HG03097 (cell line): ENCODE measurements around the gene NOC4L.
"Not testable (repeated sequence)": the region's sequence is repeated elsewhere in the genome, so short reads cannot be mapped to it uniquely, and the experiment has no call there.

Source experiments
- ATAC-seq: cut with Tn5 transposase; IDR thresholded peaks from one replicate; pipeline ENCODE4 v1.9.1; 2021; ENCODE audit not compliant: unreplicated experiment, low FRiP score

NOC4L gene

DNA sequence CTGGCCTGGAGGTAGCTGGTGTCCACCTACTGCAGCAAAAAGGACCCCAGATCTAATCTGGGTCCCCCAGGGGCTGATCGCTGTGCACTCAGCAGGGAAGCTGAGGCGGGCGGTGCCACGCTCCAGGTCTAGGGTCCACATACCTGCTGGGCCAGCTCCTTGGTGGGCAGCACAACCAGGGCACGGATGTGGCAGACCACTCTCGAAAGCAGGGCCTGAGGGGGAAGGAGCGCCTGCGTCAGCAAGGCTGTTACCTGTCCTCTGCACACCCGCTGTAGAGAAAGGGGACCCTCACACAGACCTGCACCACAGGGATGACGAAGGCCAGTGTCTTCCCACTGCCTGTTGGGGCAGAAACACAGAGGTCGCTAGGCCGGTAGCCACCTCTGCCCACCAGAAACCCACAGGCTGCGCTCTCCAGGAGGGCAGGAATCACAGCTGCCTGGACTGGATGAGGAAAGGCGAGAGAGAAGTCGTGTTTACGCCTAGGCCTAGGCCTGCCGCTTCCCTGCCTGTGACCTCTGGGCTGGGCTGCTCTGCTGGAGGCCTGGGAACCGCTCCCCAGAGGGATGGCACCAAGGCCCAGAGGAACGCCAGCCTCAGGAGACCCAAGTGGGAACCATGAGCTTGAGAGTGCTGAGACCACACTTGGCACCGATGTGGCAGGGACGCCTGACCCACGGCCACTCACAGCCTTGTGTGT lies 2.1 kb upstream of the NOC4L start:
- ATAC-seq = no peak

DNA sequence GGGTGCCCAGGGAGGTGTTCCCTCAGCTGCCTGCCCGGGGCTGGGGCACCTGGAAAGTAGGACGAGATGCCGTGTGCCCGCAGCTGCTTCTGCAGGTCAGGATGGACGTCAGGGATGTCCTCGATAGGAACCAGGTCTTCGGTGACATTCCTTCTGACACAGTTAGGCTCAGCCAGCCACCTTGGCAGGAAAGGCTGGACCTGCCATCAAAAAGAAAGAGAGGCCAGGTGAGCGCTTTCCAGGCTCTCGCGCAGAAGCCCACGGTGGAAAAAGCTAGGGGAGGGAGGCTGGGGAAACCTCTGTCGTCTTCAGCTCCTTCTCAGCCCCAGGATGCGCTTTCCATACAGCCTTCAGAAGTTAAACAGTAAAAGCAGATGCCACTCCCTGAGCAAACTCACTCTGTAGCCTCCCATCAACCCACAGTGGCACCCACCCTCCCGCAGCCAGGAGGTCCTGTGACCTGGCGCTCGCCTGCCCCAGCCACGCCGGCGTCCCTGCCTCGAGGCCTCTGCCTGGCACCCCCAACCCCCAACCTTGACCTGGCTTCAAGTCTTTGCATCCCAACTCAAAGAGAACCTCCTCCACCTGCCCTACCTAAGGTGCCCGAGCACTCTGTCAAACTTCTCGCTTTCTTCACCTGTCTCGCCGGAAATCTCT lies 1.4 kb upstream of the NOC4L start:
- ATAC-seq = no peak

DNA sequence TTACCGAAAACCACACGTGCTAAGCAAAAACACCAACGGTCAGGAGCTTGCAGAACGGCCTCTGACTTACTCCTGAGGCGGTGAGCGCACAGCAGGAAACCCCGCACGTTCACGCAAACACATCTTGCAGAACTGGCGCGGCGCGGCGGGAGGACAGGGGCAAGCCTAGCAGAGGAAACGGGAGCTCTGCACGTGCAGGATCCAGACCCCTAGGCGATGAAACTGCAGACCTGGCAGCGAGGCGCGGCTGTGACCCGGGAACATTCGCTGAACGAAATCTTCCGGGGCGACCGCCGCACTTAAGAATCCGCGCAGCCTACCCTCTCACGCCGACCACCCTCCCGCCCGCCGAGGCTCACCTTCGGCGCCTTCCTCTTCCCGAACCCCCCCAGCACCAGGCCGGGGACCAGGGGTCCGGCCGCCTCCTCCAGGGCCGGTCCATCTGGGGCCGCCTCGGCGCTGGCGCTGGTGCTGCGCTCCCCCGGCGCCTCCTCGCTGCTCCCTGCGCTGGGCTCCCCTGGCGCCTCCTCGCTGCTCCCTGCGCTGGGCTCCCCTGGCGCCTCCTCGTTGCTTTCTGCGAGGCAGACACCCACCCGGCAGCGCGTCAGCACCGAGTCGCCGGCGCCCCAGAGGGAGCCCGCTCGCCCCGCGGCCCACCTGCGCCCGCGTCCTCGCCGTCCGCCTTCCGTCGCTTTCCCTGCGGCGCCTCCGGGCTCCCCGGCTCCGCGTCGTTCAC lies 753 bp upstream of the NOC4L start:
- ATAC-seq = peak; percentile 13

DNA sequence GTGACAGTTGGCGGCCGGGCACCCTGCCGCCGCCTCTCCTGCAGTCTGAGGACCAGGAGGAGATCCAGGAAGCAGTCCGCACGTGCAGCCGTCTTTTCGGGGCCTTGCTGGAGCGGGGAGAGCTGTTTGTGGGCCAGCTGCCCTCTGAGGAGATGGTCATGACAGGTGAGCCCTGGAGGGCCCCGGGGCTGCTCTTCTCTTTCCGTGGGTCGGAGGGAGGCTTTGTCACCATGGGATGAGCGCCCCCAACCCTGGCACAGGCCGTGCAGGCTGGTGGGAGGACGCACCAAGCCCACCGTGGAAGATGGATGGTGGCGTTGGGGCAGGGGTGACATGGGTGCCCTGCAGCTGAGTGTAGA lies 532 bp downstream of the NOC4L start:
- no peak for ATAC-seq

DNA sequence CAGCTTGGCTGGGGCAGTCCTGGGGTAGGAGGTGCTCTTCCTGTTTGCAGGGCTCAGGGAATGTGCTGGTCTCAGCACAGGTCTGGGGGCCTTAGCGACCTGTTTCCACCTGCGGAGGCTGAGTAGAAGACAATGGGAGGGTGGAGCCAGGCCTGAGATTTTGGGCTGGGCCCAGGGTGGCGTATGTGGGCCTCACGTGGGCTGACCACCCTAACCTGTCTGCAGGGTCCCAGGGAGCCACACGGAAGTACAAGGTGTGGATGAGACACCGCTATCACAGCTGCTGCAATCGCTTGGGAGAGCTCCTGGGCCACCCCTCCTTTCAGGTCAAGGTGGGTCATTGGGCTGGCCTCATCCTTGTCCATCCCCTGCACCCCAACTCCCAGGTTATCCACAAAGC lies 1.1 kb downstream of the NOC4L start:
- ATAC-seq = no peak

DNA sequence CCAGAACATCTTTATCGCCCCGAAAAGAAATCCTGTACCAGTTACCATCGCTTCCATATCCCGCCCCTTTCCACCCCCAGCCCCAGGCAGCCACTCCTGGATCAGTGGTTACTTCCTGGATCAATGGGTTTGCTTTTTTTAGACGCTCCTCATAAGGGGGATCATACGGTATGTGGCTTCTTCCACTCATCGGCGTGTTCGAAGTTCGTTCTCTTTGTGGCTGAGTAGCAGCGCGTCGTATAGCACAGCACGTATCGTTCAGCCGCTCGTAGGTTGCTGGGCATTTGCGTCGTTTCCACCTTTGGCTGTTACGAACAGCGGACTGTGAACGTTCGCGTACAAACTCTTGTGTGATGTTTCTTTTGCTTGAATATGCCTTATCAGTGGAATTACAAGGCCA lies 1.8 kb downstream of the NOC4L start:
- no peak for ATAC-seq

DNA sequence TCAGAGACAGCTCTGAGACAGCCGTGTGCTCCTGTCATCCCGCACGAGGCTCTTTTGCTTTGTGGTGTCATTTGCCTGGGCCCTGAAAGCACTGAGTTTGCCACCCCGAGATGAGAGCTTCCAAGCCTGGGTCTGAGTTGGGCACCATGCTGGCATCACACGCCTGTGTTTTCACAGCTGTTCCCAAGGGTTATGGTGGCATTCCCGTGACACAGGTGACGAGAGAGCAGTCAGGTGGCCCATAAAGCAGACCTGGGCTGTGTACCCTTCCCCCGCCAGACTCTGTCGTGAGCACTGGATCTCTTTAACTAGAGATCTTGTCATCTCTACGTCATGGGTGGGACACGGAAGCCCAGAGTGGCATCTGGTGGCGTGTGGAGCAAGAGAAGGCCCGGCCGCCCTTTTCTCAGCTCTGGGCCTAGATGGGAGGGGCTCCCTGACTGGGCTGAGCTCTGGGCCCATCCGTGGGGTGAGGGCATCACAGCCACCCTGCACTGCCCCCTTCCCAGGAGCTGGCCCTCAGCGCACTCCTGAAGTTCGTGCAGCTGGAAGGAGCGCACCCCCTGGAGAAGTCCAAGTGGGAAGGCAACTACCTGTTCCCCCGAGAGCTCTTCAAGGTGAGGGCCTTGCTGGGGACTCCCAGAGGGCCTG lies 2.6 kb downstream of the NOC4L start:
- ATAC-seq = no peak

DNA sequence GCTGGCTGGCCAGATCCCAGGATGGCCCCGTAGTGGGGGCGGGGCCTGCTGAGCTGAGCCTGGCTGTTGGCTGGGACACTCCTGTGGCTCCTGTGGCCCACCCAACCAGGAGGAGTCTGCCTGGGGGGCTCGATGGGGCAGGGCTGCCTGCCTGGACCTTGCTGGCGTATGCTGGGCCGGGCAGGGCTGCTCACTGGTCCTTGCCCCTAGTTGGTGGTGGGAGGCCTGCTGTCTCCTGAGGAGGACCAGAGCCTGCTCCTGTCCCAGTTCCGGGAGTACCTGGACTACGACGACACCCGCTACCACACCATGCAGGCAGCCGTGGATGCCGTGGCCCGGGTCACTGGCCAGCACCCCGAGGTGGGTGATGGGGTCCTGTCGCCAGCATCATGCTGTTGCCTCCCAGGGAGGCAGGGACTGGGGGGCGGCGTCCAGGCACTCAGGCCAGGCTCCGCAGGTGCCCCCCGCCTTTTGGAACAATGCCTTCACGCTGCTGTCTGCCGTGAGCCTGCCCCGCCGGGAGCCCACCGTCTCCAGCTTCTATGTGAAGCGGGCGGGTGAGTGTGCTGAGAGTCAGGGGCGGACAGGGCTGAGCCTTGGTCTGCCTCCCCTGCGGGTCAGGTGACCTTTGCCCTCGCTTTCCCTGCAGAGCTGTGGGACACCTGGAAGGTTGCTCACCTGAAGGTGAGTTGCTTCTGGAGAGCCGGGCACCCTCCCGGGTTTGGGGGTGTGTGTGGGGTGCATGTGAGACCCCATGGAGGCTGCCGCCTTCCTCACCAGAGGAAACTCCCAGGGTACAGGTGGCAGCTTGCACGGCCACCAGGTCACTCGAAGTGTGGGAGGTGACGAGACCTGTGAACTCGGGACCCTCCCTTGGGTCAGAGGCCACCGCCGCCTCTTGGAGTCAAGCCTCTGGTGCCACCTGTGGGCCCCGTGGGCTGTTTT lies 3.4 kb downstream of the NOC4L start:
- no peak for ATAC-seq

DNA sequence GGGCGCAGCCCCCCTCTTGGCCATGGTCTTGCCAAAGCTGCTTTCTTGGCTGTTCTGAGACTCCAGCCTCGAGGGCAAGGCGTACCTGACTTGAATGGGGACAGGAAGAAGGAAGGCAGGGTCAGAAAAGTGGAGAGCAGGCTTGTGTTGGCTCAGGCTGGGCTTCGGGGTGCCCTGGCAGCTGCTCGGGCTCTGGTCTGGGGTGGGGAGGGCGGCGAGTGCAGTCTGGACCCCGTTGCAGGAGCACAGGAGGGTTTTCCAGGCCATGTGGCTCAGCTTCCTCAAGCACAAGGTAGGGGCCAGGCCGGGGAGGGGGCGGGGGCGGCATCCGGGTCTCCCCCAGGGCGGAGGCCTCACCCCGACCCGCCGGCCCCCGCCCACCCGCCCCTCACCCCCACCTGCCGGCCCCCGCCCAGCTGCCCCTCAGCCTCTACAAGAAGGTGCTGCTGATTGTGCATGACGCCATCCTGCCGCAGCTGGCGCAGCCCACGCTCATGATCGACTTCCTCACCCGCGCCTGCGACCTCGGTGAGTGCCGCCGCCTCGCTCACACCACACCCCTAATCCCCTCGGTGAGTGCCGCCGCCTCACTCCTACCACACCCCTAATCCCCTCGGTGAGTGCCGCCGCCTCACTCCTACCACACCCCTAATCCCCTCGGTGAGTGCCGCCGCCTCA lies 4.2 kb downstream of the NOC4L start:
- no peak for ATAC-seq

DNA sequence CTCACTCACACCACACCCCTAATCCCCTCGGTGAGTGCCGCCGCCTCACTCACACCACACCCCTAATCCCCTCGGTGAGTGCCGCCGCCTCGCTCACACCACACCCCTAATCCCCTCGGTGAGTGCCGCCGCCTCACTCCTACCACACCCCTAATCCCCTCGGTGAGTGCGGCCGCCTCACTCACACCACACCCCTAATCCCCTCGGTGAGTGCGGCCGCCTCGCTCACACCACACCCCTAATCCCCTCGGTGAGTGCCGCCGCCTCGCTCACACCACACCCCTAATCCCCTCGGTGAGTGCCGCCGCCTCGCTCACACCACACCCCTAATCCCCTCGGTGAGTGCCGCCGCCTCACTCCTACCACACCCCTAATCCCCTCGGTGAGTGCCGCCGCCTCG lies 5.3 kb downstream of the NOC4L start:
- not testable (repeated sequence) for ATAC-seq

DNA sequence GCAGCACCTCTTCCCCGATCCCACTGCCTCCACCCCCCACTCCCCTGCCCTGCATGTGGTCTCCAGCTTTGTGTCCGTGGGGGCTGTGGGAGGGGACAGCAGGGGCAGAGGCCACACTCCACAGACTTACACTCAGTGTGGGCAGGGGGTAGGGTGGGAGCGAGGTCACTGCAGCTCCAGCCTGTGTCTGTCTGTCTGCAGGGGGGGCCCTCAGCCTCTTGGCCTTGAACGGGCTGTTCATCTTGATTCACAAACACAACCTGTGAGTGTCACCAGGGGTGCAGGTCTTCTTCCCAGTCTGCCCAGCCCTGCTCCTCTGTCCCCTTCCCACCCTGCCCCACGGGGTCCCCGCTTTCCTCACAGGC lies 6.5 kb downstream of the NOC4L start:
- no peak for ATAC-seq

DNA sequence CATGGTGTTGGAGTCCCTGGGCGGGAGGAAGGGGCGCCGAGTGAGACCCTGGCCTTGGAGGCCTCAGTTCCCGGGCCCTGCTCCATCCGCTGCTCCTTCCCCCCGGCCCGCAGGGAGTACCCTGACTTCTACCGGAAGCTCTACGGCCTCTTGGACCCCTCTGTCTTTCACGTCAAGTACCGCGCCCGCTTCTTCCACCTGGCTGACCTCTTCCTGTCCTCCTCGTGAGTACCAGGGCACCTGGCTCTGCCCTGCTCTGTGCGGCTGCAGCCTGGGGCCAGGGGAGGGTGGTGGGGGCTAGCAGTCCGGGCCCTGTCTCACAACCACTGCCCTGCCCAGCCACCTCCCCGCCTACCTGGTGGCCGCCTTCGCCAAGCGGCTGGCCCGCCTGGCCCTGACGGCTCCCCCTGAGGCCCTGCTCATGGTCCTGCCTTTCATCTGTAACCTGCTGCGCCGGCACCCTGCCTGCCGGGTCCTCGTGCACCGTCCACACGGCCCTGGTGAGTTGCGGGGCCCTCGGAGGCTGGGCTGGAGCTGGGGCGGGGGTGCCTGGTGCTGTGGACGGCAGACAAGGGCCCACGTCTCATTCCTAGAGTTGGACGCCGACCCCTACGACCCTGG lies 7.0 kb downstream of the NOC4L start:
- ATAC-seq = no peak

DNA sequence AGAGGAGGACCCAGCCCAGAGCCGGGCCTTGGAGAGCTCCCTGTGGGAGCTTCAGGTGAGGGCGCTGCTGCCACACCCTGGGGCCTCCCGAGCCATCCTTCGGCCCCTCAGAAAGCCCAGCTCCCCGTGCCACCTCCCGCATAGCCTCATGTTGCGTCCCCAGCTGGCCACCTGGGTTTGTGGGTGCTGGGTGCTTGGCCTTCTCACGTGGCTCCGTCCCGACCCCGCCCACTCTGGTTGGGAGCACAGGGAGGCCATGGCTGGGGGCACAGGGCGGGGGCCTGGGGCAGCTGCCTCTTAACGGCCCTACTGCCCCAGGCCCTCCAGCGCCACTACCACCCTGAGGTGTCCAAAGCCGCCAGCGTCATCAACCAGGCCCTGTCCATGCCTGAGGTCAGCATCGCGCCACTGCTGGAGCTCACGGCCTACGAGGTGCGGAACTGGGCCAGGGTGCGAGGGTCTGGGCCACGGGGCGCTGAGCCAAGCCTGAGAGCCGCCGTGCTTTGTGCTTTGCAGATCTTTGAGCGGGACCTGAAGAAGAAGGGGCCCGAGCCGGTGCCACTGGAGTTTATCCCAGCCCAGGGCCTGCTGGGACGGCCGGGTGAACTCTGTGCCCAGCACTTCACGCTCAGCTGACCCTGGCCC lies 7.6 kb downstream of the NOC4L start:
- ATAC-seq = no peak

DNA sequence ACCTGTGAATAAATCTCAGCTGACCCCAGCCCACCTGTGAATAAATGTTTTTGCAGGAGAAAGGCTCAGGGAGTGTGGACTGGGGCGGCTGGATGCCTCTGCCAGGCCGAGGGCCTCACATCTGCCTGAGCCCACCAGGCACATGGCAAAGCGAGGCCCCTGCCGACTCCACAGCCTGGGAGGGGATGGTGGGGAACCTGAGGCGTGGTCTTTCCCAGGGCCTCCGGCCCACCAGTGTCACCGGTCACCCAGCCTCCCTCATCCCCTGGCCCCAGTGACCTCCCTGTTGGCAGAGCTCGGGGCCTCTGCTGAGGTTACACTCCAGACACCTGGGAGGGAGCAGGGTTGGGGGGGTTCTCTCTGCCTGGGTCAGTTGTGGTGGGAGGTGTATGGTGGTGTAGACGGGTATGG lies 8.2 kb downstream of the NOC4L start:
- ATAC-seq = no peak

DNA sequence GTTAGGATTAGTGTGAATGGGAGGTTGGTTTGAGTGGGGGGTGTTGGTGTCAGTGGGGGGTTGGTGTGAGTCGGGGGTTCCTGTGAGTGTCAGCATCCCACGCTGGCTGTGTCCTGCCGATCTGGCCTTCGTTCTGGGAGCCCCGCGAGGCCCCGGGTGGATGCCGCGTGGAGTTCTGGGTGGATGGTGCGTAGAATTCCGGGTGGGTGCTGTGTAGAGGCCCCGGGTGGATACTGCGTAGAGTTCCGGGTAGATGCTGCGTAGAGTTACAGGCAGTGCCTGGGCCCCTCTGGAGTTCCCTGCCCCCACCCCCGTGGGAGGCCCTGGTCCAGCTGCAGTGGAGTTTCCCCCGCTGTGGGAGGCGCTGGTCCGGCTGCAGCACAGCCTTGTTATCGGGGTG lies 8.7 kb downstream of the NOC4L start:
- no peak for ATAC-seq

DNA sequence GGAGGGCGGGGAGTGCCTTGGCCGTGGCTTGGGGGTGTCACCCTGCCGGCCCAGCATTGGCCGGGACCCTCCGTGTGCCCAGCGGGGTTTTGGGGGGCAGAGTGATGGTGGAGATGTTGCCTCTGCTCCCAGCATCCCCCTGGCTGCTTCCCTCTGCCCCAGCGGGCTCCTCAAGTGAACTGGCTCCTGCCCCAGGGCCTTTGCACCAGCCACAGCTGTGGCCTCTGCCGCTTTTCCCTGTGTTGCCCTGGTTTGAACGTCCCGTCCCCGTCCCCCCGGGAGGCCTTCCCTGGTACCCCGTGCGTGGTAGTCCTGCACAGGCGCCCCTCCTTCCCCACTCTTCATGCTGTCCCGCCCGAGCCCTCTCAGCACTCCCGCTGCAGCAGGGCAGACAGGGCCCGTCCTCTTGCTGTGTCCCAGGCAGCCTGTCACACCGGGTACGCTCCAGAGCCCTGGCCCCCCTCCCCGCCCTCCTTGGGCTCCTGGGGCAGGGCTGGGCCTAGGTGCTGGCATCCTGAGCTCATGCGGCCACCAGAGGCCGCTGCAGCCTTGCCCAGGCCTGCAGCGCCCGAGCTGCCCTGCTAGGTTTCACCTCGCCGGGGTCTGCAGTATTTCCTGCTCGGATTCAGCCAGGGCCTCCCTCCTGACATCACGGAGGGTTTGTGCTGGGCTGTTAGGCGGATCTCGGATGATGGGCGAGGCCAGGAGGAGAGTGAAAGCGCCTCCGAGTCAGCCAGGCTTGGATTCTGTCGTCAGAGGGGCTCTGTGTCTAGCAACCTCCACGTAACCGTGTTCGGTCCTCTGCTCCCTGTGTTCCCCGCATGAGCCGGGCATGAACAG lies 9.5 kb downstream of the NOC4L start:
- ATAC-seq = peak; percentile 50

DNA sequence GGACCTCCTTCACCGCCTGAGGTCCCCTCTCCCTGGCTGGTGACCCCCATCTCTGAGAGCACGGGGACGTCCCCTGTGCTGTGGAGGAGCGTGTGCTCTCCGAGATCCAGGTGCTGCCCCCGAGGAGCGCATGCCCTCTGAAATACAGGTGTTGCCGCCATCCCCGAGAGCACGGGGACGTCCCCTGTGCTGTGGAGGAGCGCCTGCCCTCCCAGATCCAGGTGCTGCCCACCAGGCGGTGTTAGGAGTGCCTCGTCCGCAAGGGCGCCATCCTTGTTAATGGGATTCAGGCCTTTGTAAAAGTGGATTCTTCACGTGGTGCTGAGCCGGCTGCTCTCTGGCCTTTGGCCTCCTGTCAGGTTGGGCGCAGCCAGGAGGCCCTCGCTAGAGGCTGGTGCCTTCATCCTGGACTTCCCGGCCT lies 10.1 kb downstream of the NOC4L start:
- peak; percentile 27 for ATAC-seq
